ENCODE data around the gene ZNF559. TPM values are rescaled to one million over a fixed set of nuclear protein-coding genes. Genes with fewer than 3 reads are reported as not detected.
"Not testable (repeated sequence)": the region's sequence is repeated elsewhere in the genome, so short reads cannot be mapped to it uniquely, and the experiment has no call there.

Gene ZNF559
- total RNA-seq (10 to 100 TPM; 45.7 to 50.4 TPM), polyA plus RNA-seq (ENCODE audit: insufficient read length in 2 of 2) (10 to 100 TPM; 40.7 to 42.0 TPM)
- long read RNA-seq, donor 1, partial matches to known transcripts: 7 of 11 reads
- long read RNA-seq, donor 1, other reads (novel, unspliced or antisense): 0 of 11 reads
- long read RNA-seq, donor 2, partial matches to known transcripts: 0 of 1 reads
- long read RNA-seq, donor 2, other reads (novel, unspliced or antisense): 0 of 1 reads
- long read RNA-seq, donor 3: 0 reads
- long read RNA-seq, donor 4, full-length matches to known transcripts: 5 of 29 reads
- long read RNA-seq, donor 4, partial matches to known transcripts: 24 of 29 reads
- long read RNA-seq, donor 4, other reads (novel, unspliced or antisense): 0 of 29 reads

- H3K27me3 ChIP-seq (ENCODE audit: control insufficient read depth, insufficient read depth, low read length): no peaks in the 10 kb centered on the region
- peak within 1 kb of the TSS; percentile 89 for H3K4me3 ChIP-seq (ENCODE audit: low read depth, low read length)
- DNase-seq (ENCODE audit: low read depth in 4 of 6, low spot score in 6 of 6): peak; percentile 86 to 98 (median 94)
- peaks cover 21% of the 10 kb centered on the region for H3K4me1 ChIP-seq (ENCODE audit: control insufficient read depth, insufficient read depth, low read length)
- H3K9me3 ChIP-seq (ENCODE audit: control insufficient read depth, insufficient read depth, low read length): peaks cover 13% of the 10 kb centered on the region
- peaks cover 10% of the 10 kb centered on the region for H3K36me3 ChIP-seq (ENCODE audit: control insufficient read depth, insufficient read depth, low read length)
- peak within 1 kb of the TSS; percentile 92 for H3K27ac ChIP-seq (ENCODE audit: low read depth, low read length)
- WGBS (ENCODE audit: insufficient coverage): 0% methylated on average over 37 of the region's 48 CpGs
These were observed at the start of gene ZNF559 for GRCh38 chr19:9323919-9324583. TSS of gene ZNF559 (plus strand) at chr19:9324179. CDS start at chr19:9338550, 14,371 bp downstream.

- 13% methylated on average over 32 of the region's 38 CpGs for WGBS (ENCODE audit: insufficient coverage)
- DNase-seq (ENCODE audit: low read depth in 4 of 6, low spot score in 6 of 6); H3K4me1 ChIP-seq (ENCODE audit: control insufficient read depth, insufficient read depth, low read length); H3K27me3 ChIP-seq (ENCODE audit: control insufficient read depth, insufficient read depth, low read length); H3K9me3 ChIP-seq (ENCODE audit: control insufficient read depth, insufficient read depth, low read length); H3K36me3 ChIP-seq (ENCODE audit: control insufficient read depth, insufficient read depth, low read length); H3K27ac ChIP-seq (ENCODE audit: low read depth, low read length); H3K4me3 ChIP-seq (ENCODE audit: low read depth, low read length): not testable (repeated sequence)
These were observed 40.5 kb upstream of the ZNF559 start for GRCh38 chr19:9283485-9283884.

- no peaks in the 10 kb centered on the region for H3K4me1 ChIP-seq (ENCODE audit: control insufficient read depth, insufficient read depth, low read length)
- H3K36me3 ChIP-seq (ENCODE audit: control insufficient read depth, insufficient read depth, low read length): peaks cover 4% of the 10 kb centered on the region
- H3K4me3 ChIP-seq (ENCODE audit: low read depth, low read length): no peak overlapping the region
- DNase-seq (ENCODE audit: low read depth in 4 of 6, low spot score in 6 of 6): no peak
- WGBS (ENCODE audit: insufficient coverage): no CpG with 5 or more reads among the region's 2 CpGs
- H3K27ac ChIP-seq (ENCODE audit: low read depth, low read length): no peak overlapping the region
- peaks cover 11% of the 10 kb centered on the region for H3K9me3 ChIP-seq (ENCODE audit: control insufficient read depth, insufficient read depth, low read length)
- H3K27me3 ChIP-seq (ENCODE audit: control insufficient read depth, insufficient read depth, low read length): no peaks in the 10 kb centered on the region
These were observed 34.6 kb upstream of the ZNF559 start for GRCh38 chr19:9289231-9289884.

GRCh38 chr19:9295411-9295849 is 28.5 kb upstream of the ZNF559 start:
- Histone ChIP-seq H3K36me3 (ENCODE audit: control insufficient read depth, insufficient read depth, low read length) (peaks cover 33% of the 10 kb centered on the region), H3K27me3 (ENCODE audit: control insufficient read depth, insufficient read depth, low read length) (no peaks in the 10 kb centered on the region), H3K9me3 (ENCODE audit: control insufficient read depth, insufficient read depth, low read length) (peaks cover 26% of the 10 kb centered on the region), H3K27ac (ENCODE audit: low read depth, low read length) (no peak overlapping the region), H3K4me1 (ENCODE audit: control insufficient read depth, insufficient read depth, low read length) (no peaks in the 10 kb centered on the region), H3K4me3 (ENCODE audit: low read depth, low read length) (no peak overlapping the region)
- DNase-seq (ENCODE audit: low read depth in 4 of 6, low spot score in 6 of 6): no peak
- WGBS (ENCODE audit: insufficient coverage): no CpG with 5 or more reads among the region's 4 CpGs

- no peaks in the 10 kb centered on the region for H3K4me1 ChIP-seq (ENCODE audit: control insufficient read depth, insufficient read depth, low read length)
- H3K27me3 ChIP-seq (ENCODE audit: control insufficient read depth, insufficient read depth, low read length): no peaks in the 10 kb centered on the region
- no peak for DNase-seq (ENCODE audit: low read depth in 4 of 6, low spot score in 6 of 6)
- peaks cover 26% of the 10 kb centered on the region for H3K9me3 ChIP-seq (ENCODE audit: control insufficient read depth, insufficient read depth, low read length)
- H3K36me3 ChIP-seq (ENCODE audit: control insufficient read depth, insufficient read depth, low read length): peaks cover 37% of the 10 kb centered on the region
- no peak overlapping the region for H3K27ac ChIP-seq (ENCODE audit: low read depth, low read length)
- H3K4me3 ChIP-seq (ENCODE audit: low read depth, low read length): no peak overlapping the region
- WGBS (ENCODE audit: insufficient coverage): no CpG with 5 or more reads among the region's 2 CpGs
These were observed 27.6 kb upstream of the ZNF559 start for GRCh38 chr19:9296336-9296735.

GRCh38 chr19:9306443-9306842 is 17.5 kb upstream of the ZNF559 start:
- Histone ChIP-seq H3K4me1 (ENCODE audit: control insufficient read depth, insufficient read depth, low read length) (peaks cover 8% of the 10 kb centered on the region), H3K27me3 (ENCODE audit: control insufficient read depth, insufficient read depth, low read length) (no peaks in the 10 kb centered on the region), H3K27ac (ENCODE audit: low read depth, low read length) (no peak overlapping the region), H3K9me3 (ENCODE audit: control insufficient read depth, insufficient read depth, low read length) (peaks cover 3% of the 10 kb centered on the region), H3K4me3 (ENCODE audit: low read depth, low read length) (no peak overlapping the region), H3K36me3 (ENCODE audit: control insufficient read depth, insufficient read depth, low read length) (peaks cover 30% of the 10 kb centered on the region)
- DNase-seq (ENCODE audit: low read depth in 4 of 6, low spot score in 6 of 6): peak in 1 of 6 donors; percentile 37
- no CpG with 5 or more reads among the region's 1 CpG for WGBS (ENCODE audit: insufficient coverage)

GRCh38 chr19:9308091-9308770 is 15.7 kb upstream of the ZNF559 start:
- H3K9me3 ChIP-seq (ENCODE audit: control insufficient read depth, insufficient read depth, low read length): no peaks in the 10 kb centered on the region
- peaks cover 8% of the 10 kb centered on the region for H3K4me1 ChIP-seq (ENCODE audit: control insufficient read depth, insufficient read depth, low read length)
- H3K27ac ChIP-seq (ENCODE audit: low read depth, low read length): no peak overlapping the region
- H3K4me3 ChIP-seq (ENCODE audit: low read depth, low read length): peak overlapping the region; percentile 58
- 40% methylated on average over 2 of the region's 10 CpGs for WGBS (ENCODE audit: insufficient coverage)
- peaks cover 14% of the 10 kb centered on the region for H3K36me3 ChIP-seq (ENCODE audit: control insufficient read depth, insufficient read depth, low read length)
- H3K27me3 ChIP-seq (ENCODE audit: control insufficient read depth, insufficient read depth, low read length): no peaks in the 10 kb centered on the region
- peak in 1 of 6 donors; percentile 9 for DNase-seq (ENCODE audit: low read depth in 4 of 6, low spot score in 6 of 6)

GRCh38 chr19:9309139-9309973 is 14.6 kb upstream of the ZNF559 start, which contains the start of gene ZNF699:
TSS of gene ZNF699 (minus strand) at chr19:9309838. CDS start at chr19:9305119, 4,719 bp downstream.
- peaks cover 8% of the 10 kb centered on the region for H3K4me1 ChIP-seq (ENCODE audit: control insufficient read depth, insufficient read depth, low read length)
- no peaks in the 10 kb centered on the region for H3K27me3 ChIP-seq (ENCODE audit: control insufficient read depth, insufficient read depth, low read length)
- H3K9me3 ChIP-seq (ENCODE audit: control insufficient read depth, insufficient read depth, low read length): no peaks in the 10 kb centered on the region
- DNase-seq (ENCODE audit: low read depth in 4 of 6, low spot score in 6 of 6): peak; percentile 50 to 99 (median 96)
- H3K36me3 ChIP-seq (ENCODE audit: control insufficient read depth, insufficient read depth, low read length): peaks cover 4% of the 10 kb centered on the region
- peak within 1 kb of the TSS; percentile 58 for H3K4me3 ChIP-seq (ENCODE audit: low read depth, low read length)
- peak within 1 kb of the TSS; percentile 83 for H3K27ac ChIP-seq (ENCODE audit: low read depth, low read length)
- 0% methylated on average over 60 of the region's 63 CpGs for WGBS (ENCODE audit: insufficient coverage)
